ENCODE measurements around the gene RND3.

Gene RND3

GRCh38 chr2:150474326-150475074, 13.0 kb downstream of the RND3 start:
- no peak for DNase-seq

- no peak for DNase-seq
Measured at GRCh38 chr2:150473767-150474166, 13.7 kb downstream of the RND3 start.

GRCh38 chr2:150472511-150472899, 15.0 kb downstream of the RND3 start:
- DNase-seq: no peak

- no peak for DNase-seq
Measured at GRCh38 chr2:150471813-150472510, 15.5 kb downstream of the RND3 start.

GRCh38 chr2:150470435-150470834, 17.0 kb downstream of the RND3 start:
- no peak for DNase-seq

- no peak for DNase-seq
Measured at GRCh38 chr2:150469706-150470274, 17.7 kb downstream of the RND3 start.

- no peak for DNase-seq
Measured at GRCh38 chr2:150468350-150468960, 19.0 kb downstream of the RND3 start.

- DNase-seq: no peak
Measured at GRCh38 chr2:150467621-150467963, 19.9 kb downstream of the RND3 start.

GRCh38 chr2:150466741-150467620, 20.5 kb downstream of the RND3 start:
- no peak for DNase-seq

GRCh38 chr2:150465703-150466569, 21.5 kb downstream of the RND3 start:
- no peak for DNase-seq

- no peak for DNase-seq
Measured at GRCh38 chr2:150464986-150465385, 22.5 kb downstream of the RND3 start.

- no peak for DNase-seq
Measured at GRCh38 chr2:150464270-150464669, 23.2 kb downstream of the RND3 start.

GRCh38 chr2:150462770-150463169, 24.7 kb downstream of the RND3 start:
- DNase-seq: no peak

- no peak for DNase-seq
Measured at GRCh38 chr2:150459281-150459680, 28.2 kb downstream of the RND3 start.

GRCh38 chr2:150450765-150451164, 36.7 kb downstream of the RND3 start:
- DNase-seq: no peak

GRCh38 chr2:150449856-150450255, 37.6 kb downstream of the RND3 start:
- no peak for DNase-seq

GRCh38 chr2:150445398-150445797, 42.1 kb downstream of the RND3 start:
- no peak for DNase-seq

- DNase-seq: no peak
Measured at GRCh38 chr2:150442484-150442883, 45.0 kb downstream of the RND3 start.

- no peak for DNase-seq
Measured at GRCh38 chr2:150441784-150442183, 45.7 kb downstream of the RND3 start.

GRCh38 chr2:150441226-150441625, 46.2 kb downstream of the RND3 start:
- no peak for DNase-seq

- no peak for DNase-seq
Measured at GRCh38 chr2:150438654-150439053, 48.8 kb downstream of the RND3 start.

- no peak for DNase-seq
Measured at GRCh38 chr2:150438041-150438440, 49.4 kb downstream of the RND3 start.

Data from NK-92 treated with Interleukin-12 subunit alpha and Interleukin-12 subunit beta, amount 100 ng/mL, for 24 hours (cell line).